GM19395 (cell line): ENCODE results near the gene SLC36A3.
A peak's percentile ranks its signal among the peaks of the same experiment; 100 is the strongest.
"Not testable (repeated sequence)": the region's sequence is repeated elsewhere in the genome, so short reads cannot be mapped to it uniquely, and the experiment has no call there.

Source experiments
- ATAC-seq: cut with Tn5 transposase; IDR thresholded peaks from one replicate; pipeline ENCODE4 v1.9.1; 2021; ENCODE audit warnings: mild to moderate bottlenecking, moderate library complexity; ENCODE audit not compliant: unreplicated experiment

The SLC36A3 gene

DNA sequence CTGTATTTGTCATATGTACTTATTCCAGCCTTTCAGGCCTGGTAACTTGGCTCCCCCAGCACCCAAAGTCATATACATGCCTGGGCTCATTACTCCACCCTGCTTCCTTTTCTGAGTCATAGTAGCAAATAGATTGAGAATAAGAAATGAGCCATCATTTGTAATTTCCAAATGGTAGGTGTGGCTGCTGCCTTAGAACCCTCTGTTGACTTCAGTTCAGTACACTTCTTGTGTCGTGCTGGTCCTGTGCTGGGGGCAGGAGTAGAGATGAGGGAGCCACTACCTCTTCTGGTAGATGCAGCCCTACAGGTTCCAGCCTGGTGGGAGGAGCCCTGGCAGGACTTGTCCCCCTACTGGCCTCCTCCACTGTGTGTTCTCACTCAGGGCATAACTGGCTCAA, 39.5 kb downstream of the SLC36A3 start:
- ATAC-seq = peak; percentile 61

DNA sequence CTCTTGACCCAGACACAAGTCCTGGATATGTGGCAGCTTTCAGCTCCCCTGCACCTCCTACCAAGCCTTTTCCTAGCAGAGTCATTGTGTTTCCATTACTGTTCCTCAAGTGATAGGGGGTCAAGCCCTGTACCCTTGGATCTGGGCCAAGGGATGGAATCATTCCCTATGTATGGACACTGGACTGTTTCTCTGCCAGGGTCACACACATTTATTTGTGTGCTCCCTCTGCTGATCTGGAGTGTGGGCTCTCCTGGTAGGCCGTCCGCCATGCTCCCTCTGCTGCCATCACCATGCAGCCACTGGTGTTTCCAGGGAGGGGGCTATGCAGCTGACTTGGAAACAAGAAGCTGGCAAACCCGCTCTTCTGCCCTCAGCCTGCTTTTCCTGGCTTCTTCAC, 41.0 kb downstream of the SLC36A3 start:
- ATAC-seq = no peak

GRCh38 chr5:151259931-151260330, 43.6 kb downstream of the SLC36A3 start:
- ATAC-seq = no peak

- ATAC-seq = no peak
Measured at GRCh38 chr5:151258816-151259215, 44.8 kb downstream of the SLC36A3 start.

DNA sequence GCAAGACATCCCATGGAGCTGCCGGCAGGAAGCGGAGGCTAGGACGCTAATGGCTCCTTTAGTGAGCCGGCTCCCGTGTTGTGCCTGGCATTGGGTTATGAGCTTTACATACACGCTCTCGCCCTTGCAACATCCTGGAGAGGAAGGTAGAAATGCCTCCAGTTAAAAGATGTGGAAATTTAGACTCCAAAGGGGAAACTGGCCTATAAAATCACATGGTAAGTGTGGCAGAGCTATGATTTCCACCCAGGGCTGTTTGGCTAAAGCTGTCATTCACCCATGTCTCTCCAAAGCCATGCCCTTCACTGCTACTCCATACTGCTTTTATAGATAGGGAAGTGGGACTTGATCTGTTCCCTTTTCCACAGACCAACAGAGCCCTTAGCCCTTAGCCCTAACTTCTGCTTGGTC, 45.4 kb downstream of the SLC36A3 start:
- no peak for ATAC-seq

DNA sequence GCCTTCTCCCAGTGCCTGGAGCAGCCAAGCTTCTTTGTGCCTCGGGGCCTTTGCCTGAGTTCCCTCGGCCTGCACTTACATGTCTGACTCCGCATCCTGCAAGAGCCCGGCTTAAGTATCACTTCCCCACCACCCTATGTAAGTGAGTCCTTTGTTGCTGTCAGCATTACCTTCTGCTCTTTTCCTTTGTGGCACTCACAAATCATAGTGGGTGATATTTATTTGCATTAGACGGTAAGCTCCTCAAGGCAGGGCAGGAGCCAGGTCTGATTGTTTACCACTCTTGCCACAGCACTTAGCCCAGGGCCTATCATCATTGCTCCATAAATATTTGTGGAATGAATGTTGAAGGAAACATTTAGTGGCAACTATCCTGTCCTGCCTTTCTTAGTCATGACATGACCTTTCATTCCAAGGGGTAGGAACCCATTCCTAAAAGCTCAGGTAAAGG, 45.8 kb downstream of the SLC36A3 start:
- peak; percentile 33 for ATAC-seq

- ATAC-seq = peak; percentile 54
Measured at GRCh38 chr5:151255621-151256286, 47.8 kb downstream of the SLC36A3 start.

GRCh38 chr5:151254990-151255389, 48.6 kb downstream of the SLC36A3 start:
- not testable (repeated sequence) for ATAC-seq

- no peak for ATAC-seq
Measured at GRCh38 chr5:151254556-151254955, 49.0 kb downstream of the SLC36A3 start.

- no peak for ATAC-seq
Measured at GRCh38 chr5:151253605-151253950, 50.0 kb downstream of the SLC36A3 start.

DNA sequence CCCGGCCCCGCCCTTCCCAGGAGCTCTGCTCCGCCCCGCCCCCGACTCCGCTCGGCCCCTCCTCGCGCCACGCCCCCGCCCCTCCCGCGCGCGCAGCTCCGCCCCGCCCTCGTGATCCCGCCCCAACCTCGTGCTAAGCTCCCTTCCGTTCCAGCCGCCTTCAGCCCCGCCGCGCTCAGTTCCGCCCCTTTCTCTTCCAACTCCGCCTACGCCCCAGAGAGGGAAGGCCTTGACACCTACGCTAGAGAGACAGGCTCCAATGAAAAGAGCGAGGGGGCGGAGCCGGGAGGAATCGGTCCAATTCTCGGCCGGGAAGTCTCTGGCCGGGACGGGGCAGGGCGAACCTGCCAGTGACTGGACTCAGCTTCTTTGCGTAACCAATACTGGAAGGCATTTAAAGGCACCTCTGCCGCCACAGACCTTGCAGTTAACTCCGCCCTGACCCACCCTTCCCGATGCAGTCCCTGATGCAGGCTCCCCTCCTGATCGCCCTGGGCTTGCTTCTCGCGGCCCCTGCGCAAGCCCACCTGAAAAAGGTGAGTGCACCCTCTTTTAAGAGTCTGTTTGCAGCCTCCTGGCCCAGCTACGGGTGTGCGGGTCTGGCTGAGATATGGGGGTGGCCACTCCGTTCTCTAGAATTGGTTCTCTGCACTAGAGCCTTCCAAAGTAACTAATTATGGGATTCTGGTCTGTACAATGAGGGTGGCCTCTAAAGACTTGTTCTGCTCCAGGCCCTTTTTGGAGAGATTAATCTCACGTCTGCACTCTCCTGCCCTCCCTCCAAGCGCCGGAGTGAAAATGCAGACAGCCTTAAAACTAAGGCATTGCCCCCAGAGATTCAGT, 50.6 kb downstream of the SLC36A3 start, which contains the start of gene GM2A:
Gene GM2A, plus strand, starts transcription at position 424 of the 843 bp plus-strand sequence. Its CDS starts 32 bp downstream, at position 456.
- ATAC-seq = peak; percentile 75

DNA sequence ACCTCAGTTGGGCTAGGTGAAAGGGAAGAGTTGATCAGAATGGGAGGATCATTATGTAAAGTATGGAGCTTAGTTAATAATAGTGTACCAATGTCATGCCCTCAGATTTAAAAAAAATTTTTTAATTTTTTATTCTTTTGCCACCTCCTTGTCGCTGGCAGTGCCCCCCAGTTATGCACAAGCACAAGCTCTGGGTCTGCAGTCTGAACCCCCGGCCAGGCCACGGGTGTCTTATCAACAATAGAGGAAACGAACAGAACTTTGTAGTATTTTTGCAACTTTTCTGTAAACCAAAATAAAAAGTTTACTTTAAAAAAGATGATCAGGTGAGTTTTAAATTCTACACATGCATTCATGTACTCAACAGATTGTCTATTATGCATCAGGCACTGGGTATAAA, 51.9 kb downstream of the SLC36A3 start:
- no peak for ATAC-seq

GRCh38 chr5:151251001-151251551, 52.5 kb downstream of the SLC36A3 start:
- ATAC-seq = no peak

GRCh38 chr5:151250346-151251000, 53.1 kb downstream of the SLC36A3 start:
- ATAC-seq = no peak

GRCh38 chr5:151249281-151249680, 54.3 kb downstream of the SLC36A3 start:
- ATAC-seq = no peak

DNA sequence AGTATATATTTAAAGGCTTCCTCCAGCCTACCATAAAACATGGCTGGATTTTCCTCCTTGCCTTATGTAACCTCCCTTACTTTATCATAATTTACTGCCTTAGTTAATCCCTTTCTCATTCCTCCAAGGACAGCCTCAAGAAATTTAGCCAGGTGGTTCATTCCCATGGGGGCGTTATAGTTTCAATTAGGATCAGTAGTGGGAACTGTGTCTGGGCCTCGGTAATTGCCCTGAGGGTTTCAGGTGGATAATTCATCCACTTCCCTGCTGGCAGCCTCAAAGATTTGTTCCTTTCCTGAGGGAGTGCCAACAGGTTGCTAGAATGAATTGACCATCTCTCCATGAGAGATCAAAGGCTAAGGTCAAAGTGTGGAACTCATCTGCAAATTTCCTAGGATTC, 54.9 kb downstream of the SLC36A3 start:
- ATAC-seq = no peak

DNA sequence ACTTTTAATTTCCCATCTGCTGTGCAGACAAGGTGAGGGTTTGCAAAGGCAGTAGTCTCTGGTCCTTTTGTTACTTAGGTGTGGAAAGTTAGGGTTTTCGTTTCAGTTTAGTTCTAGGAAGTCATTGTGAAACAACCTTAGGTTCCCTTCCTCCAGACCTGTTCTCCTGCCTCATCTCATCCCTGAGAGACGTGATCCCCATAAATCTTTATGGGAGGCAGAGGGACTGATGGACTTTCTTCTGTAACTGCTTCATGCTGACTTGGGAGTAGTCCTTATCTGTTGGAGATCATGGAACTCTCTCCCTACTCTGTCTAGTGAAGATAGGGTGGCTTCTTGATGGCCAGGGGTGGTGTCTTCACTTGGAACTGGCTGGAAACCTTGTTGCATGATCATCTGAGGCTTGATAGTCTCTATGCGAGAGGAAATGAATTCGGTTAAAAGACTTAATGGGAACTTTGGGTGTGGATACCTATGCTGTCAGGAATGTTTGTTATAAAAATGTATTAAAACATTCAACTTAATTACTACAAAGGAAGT, 57.8 kb downstream of the SLC36A3 start:
- ATAC-seq = no peak

- ATAC-seq = no peak
Measured at GRCh38 chr5:151244206-151244605, 59.4 kb downstream of the SLC36A3 start.

GRCh38 chr5:151243564-151243963, 60.0 kb downstream of the SLC36A3 start:
- no peak for ATAC-seq

GRCh38 chr5:151243127-151243526, 60.4 kb downstream of the SLC36A3 start:
- no peak for ATAC-seq
